ENCODE data around the gene LYRM9.

Gene LYRM9

DNA sequence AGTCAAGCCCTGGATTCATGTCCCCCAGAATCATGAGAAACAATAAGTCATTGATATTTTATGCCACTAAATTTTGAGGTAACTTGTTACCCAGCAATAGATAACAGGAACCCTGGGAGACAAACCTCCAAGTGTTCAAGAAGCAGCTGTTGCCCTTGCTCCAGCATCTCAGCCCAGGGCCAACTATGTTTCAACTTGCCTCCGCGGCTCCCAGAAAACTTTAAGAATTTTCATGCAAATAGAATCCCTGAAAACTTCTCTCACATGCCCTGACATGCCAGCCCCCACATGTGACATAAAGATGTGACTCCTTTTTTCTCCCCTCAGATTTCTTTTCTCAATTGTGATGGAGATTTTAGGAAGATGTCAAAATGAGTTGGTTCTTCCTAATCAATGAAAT, 22.8 kb downstream of the LYRM9 start:
- in situ Hi-C loops (cut with MboI; ENCODE audit: low pct_unique_long_range_greater_than_20kb, low sequenced_read_pairs, unreplicated experiment), result no loop called here
- TF ChIP-seq, protein P1, sequence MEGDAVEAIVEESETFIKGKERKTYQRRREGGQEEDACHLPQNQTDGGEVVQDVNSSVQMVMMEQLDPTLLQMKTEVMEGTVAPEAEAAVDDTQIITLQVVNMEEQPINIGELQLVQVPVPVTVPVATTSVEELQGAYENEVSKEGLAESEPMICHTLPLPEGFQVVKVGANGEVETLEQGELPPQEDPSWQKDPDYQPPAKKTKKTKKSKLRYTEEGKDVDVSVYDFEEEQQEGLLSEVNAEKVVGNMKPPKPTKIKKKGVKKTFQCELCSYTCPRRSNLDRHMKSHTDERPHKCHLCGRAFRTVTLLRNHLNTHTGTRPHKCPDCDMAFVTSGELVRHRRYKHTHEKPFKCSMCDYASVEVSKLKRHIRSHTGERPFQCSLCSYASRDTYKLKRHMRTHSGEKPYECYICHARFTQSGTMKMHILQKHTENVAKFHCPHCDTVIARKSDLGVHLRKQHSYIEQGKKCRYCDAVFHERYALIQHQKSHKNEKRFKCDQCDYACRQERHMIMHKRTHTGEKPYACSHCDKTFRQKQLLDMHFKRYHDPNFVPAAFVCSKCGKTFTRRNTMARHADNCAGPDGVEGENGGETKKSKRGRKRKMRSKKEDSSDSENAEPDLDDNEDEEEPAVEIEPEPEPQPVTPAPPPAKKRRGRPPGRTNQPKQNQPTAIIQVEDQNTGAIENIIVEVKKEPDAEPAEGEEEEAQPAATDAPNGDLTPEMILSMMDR (IDR thresholded peaks at IDR 0.05; ENCODE audit: extremely low read depth, insufficient read depth, missing control alignments), result no peak
- no peak for DNase-seq (ENCODE audit: low spot score)

DNA sequence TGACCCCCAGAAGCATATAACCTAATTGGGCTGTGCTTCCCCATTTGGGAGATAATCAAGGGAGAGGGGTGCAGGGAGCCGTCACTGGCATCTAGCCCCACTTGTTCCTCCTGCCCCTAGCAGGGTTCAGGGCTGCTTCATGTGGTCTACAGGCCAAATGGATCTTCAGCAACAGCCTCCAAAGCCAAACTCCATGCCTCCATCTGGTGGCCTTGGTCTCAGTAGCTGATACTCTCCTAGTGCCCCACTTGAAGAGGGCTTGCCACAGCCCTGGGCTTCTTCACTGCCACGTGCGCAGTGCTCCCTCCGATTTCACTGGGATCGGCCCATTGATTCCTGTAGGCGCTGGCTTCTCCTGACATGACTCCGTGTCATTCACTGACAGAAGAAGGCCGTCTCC, 24.6 kb downstream of the LYRM9 start:
- in situ Hi-C loops (cut with MboI; ENCODE audit: low pct_unique_long_range_greater_than_20kb, low sequenced_read_pairs, unreplicated experiment), result no loop called here

DNA sequence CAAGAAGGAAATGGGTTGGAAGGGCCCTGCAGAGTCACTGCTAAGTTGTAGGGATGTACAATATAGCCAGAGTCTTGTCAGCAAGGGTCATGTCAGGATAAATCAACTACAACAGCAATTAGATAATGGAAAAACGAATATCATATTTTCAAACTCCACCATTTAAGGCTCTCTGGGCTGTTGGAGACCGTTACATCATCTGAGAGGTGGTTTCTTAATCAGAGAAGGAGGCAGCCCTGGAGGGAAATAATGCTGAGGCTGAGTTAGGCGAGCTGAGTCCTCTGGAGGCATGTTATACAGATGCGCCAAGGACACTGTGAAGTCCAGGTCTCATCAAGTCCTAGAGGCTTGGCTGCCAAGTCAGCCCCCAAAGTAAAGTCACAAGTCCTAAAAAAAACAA, 30.3 kb downstream of the LYRM9 start:
- in situ Hi-C loops (cut with MboI; ENCODE audit: low pct_unique_long_range_greater_than_20kb, low sequenced_read_pairs, unreplicated experiment), result no loop called here
- TF ChIP-seq, protein P1 (IDR thresholded peaks at IDR 0.05; ENCODE audit: extremely low read depth, insufficient read depth, missing control alignments), result no peak
- no peak for DNase-seq (ENCODE audit: low spot score)

More for the DNA sequence above, 24.6 kb downstream of the LYRM9 start:
- TF ChIP-seq, protein P1 (IDR thresholded peaks at IDR 0.05; ENCODE audit: extremely low read depth, insufficient read depth, missing control alignments), result peak; percentile 8
- no peak for DNase-seq (ENCODE audit: low spot score)

DNA sequence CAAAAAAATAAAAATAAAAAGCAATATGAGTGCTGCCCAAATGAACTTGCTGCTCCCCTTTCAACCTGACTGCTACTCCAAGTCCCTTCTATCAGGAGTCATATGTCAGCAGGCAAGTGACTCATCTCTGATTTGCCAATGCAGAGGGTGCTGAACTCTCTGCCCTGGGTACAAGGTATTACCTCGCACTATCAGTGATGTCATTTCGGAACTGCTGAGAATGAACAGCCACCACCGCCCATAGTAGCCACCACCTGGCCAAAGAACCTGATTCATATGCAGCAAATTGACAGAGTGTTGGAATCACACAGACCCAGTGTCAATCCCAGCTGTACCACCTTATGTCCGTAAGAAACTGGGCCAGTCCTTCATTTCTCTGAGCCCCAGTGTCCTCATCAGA, 31.2 kb downstream of the LYRM9 start:
- DNase-seq (ENCODE audit: low spot score), result no peak
- TF ChIP-seq, protein P1 (IDR thresholded peaks at IDR 0.05; ENCODE audit: extremely low read depth, insufficient read depth, missing control alignments), result no peak
- in situ Hi-C loops (cut with MboI; ENCODE audit: low pct_unique_long_range_greater_than_20kb, low sequenced_read_pairs, unreplicated experiment), result no loop called here

DNA sequence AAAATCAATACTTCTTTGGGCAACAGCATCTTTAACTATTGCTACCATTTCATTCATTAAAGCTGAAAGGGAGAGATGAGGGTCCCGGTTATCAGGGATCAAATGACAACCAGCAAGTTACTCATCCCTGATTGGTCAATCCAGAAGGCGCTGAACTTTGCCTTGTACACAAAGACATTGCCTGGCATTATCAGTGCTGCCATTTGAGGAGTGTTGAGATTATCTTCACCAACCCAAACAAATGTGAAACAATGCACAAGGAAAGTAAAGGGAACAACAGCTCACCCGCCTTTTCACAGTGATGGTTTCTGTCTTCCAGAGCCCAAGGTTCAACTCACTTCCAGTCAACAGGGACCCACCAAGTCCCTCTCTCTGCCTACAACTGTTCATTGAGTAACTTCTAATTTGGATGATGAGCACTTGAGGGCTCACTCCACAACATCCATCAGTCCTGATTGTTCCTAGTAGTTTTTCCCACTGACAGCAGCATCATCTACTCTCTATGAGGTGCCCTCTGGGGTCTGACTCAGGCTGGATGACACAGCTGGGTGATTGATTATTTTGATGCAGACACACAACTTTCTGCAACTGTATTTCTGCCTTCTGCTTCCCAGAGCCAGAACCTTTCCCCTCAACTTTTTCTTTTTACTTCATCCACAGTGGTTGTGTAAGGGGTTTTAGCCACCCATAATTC, 32.0 kb downstream of the LYRM9 start:
- DNase-seq (ENCODE audit: low spot score), result no peak

DNA sequence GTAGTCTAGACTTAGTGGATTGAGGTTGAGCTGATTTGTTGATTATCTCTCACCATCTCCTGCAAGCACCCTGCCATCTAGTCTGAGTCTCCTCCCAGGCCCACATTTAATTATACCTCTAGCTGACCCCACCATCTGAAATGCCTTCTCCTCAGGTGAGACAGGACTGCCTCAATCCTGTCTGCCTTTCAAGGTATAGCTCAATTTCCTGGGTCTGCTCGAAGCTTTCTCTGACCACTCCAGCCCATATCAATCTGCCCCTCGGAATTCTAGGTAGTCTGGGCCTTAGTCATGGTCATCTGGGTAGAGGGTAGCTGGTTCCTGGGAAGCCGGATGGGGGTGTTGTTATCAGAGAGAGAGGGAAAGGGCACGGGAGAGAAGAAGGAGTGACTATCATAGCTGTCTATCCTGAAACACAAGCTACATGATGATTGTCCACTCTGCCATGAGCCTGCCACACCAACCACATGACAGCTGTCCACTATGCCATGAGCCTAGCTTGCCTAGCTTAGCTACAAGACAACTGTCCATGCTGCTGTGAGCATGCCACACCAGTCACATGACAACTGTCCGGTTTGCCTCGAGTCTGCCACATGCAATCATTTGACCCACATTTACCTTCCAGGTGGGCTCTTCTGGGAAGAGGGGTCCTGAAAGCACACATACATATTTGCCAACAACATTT, 34.4 kb downstream of the LYRM9 start:
- in situ Hi-C loops (cut with MboI; ENCODE audit: low pct_unique_long_range_greater_than_20kb, low sequenced_read_pairs, unreplicated experiment), result no loop called here
- TF ChIP-seq, protein P1 (IDR thresholded peaks at IDR 0.05; ENCODE audit: extremely low read depth, insufficient read depth, missing control alignments), result no peak
- no peak for DNase-seq (ENCODE audit: low spot score)

More for the DNA sequence above, 32.0 kb downstream of the LYRM9 start:
- in situ Hi-C loops (cut with MboI; ENCODE audit: low pct_unique_long_range_greater_than_20kb, low sequenced_read_pairs, unreplicated experiment), result no loop called here
- TF ChIP-seq, protein P1 (IDR thresholded peaks at IDR 0.05; ENCODE audit: extremely low read depth, insufficient read depth, missing control alignments), result no peak
